GM19463 (cell line): ENCODE results near the gene HTRA3.
"Not testable (repeated sequence)": the region's sequence is repeated elsewhere in the genome, so short reads cannot be mapped to it uniquely, and the experiment has no call there.

Experiments
- ATAC-seq: cut with Tn5 transposase; IDR thresholded peaks from one replicate; pipeline ENCODE4 v1.9.1; 2021; ENCODE audit warnings: mild to moderate bottlenecking, moderate library complexity; ENCODE audit not compliant: unreplicated experiment

HTRA3 gene

DNA sequence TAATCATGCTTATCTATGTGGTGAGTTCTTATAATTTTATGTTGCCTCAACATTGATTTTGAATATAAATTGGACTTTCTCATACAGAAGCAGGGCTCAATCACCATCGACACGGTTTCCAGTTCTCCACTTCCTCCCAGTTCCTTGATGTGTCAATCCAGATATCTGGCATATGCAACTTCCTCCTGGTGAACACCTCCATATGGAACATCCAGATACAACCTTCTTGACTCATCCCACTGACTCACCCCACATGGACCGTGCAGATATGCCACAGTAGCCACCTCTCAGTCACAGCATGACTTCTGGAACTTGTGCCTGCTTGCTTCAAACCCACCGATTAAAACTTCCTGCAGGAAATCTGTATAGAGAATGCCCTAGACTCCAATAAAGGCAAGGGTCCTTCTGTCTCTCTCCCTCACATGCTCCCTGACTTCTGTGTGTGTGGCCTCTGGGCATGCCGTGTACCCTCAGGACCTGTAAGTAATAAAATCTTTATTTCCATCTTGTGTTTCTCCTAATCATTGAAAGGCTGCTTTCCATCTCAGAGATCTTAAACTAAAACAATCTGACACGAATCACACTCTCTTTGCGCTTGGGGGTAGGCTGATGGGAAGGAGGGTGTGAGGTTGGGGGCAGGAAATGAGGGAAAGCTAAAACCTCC is 67.0 kb downstream of the HTRA3 start:
- no peak for ATAC-seq

GRCh38 chr4:8338351-8338961 is 68.9 kb downstream of the HTRA3 start:
- no peak for ATAC-seq

DNA sequence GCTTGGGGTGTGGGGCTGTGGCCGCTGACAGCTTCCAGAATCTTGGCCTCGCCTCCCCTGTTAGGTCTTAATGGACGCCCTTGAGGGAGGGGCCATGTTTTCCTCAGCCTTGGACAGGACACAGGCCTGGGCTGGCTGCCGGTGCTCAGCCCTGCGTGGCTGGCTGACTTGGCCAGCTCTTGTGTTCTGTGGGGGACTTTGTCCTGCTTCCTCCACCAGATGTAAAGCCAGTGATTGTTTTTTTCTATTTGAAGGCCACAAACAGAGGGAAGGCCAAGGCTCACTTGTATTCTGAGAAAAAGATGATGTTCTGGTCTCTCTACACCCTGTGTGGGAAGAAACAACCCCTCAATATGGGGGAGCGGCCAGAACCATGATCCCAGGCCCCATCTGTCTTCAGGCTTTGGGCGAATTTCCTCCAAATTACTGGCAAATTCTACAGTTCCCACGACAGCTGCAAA is 71.3 kb downstream of the HTRA3 start:
- no peak for ATAC-seq

- not testable (repeated sequence) for ATAC-seq
These were observed 71.7 kb downstream of the HTRA3 start for GRCh38 chr4:8341281-8341680.

DNA sequence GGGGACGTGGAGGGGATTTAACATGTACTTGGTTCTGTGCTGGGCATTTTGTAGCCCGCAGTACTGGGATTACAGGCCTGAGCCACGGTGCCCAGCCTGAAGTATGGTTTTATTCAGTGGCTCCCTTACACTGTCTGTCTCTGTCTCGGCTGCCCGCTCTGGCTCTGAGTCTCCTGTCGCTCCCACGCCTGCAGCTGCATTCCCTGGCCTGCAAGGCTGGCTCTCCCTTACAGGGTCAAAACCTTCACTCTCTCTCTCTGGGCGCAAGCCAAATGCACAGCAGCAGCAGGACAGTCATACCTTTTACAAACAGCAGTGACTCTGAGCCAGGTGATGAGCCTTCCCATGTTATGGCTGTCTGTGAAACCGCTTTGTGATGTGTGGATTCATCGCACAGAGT is 72.1 kb downstream of the HTRA3 start:
- no peak for ATAC-seq

GRCh38 chr4:8342651-8343261 is 73.2 kb downstream of the HTRA3 start:
- no peak for ATAC-seq

DNA sequence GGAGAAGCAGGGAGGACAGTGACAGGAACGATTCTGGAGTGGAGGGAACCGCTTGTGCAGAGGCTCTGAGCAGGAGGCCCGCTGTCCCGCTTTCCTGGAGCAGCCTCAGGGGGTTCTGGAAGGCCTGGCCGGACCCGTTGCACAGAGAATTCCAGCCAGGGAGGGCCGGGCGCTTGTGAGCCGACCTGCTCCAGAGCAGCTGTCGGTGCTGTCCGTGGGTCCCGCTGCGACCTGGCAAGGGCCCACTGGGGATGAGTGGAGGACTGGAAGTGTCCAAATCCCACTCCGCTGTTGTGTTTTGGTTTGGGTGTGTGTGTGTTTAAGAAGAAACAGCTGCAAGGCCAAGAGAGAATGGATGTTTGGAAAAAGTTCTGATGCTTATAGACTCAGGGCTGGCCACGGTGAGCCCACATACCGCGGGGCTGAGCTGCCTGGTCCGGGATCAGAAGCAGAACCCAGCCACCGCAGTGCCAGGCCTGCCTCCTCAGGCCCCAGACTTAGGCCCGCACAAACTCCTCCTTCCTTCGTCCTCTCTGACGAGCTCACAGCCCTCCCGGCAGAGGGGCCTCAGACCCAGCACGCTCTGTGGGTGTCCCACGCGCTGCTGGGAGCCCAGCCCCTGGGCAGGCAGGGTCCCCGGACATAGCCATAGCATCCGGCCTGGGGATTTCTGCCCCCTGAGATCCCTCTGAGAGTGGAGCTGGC is 73.9 kb downstream of the HTRA3 start:
- no peak for ATAC-seq

DNA sequence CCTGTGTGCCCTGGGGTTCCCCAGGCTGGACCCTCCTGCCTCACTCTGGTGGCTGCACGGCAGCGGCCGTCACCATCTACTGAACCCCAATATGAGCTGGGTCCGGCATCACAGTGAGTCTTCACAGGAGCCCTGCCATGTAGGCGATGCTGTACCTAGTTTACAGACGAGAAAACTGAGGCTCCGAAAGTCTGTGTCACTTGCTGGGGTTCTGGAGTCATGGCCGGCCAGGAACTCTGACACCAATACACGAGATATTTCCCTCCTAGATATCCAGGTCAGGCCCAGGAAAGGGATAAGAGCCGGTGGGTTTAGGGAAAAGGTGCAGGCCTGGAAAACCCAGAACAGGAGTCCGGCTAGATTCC is 74.4 kb downstream of the HTRA3 start:
- no peak for ATAC-seq

- ATAC-seq = no peak
These were observed 74.8 kb downstream of the HTRA3 start for GRCh38 chr4:8344377-8344776.

GRCh38 chr4:8345053-8345945 is 75.7 kb downstream of the HTRA3 start:
- ATAC-seq = no peak

DNA sequence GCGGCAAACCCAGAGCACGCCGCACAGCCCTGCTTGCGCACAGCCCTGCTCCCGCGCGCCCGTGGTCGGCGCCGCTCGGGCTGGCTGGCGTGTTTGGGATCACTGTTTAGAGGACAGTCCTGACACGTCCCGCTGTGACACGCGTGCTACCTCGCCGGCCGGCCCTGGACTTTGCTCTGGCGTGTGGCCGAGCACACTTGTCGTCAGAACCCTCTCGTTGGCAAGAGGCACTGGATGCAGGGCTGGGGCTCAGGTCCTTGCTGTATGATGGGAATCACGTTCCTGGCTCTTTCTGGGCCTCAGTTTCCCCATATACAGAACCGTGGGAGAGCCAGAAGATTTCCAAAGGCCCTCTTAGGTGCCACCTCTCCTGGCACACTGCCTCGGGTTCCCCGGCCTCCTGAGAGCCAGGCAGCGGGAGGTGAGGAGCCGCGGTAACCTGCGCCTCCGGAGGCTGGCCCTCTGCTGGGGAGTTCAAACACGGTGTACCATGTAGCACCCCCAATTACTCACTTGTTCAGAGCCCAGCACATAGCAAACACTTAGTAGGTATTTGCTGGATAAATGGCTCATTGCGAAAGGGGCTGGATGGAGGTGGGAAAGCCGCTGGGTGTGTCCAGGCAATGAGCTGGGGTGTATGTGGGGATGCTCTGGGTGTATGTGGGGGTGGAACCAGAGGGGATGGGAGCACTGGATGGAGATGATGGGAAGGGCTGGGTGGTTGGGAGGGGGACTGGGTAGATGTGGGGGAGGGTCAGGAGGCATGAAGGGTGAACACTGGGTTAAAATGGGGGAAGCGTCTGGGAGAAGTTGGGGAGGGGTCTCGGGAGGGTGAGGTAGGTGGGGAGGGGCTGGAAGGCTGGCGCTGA is 76.6 kb downstream of the HTRA3 start:
- no peak for ATAC-seq

GRCh38 chr4:8346838-8347605 is 77.5 kb downstream of the HTRA3 start:
- no peak for ATAC-seq

- ATAC-seq = no peak
These were observed 78.1 kb downstream of the HTRA3 start for GRCh38 chr4:8347660-8348059.

DNA sequence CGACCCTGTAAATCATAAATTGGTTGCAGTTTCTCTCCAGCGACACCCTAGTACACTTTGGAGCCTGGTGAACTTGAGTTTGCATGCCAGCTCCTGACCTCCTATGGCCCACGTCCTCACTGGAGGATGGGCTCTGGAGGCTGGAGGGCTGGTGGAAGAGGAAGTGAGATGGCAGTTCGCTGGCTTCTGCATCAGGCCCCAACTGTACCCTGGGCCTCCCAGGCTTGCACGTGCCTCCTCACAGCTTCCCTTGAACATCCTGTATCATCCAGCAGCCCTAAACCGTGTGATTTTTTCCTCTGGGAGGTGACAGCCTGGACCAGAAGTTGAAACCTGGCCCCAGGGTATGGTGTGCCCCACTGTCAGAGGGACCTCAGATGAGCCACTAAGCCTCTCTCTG is 78.5 kb downstream of the HTRA3 start:
- ATAC-seq = no peak

DNA sequence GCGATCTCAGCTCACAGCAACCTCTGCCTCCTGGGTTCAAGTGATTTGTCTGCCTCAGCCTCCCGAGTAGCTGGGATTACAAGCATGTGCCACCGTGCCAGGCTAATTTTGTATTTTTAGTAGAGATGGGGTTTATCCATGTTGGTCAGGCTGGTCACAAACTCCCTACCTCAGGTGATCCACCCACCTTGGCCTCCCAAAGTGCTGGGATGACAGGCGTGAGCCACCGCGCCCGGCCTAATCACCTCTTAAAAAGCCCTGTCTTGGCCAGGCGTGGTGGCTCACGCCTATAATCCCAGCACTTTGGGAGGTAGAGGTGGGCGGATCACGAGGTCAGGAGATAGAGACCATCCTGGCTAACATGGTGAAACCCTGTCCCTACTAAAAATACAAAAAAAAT is 79.7 kb downstream of the HTRA3 start:
- ATAC-seq = not testable (repeated sequence)

- ATAC-seq = no peak
These were observed 80.2 kb downstream of the HTRA3 start for GRCh38 chr4:8349664-8350236.

DNA sequence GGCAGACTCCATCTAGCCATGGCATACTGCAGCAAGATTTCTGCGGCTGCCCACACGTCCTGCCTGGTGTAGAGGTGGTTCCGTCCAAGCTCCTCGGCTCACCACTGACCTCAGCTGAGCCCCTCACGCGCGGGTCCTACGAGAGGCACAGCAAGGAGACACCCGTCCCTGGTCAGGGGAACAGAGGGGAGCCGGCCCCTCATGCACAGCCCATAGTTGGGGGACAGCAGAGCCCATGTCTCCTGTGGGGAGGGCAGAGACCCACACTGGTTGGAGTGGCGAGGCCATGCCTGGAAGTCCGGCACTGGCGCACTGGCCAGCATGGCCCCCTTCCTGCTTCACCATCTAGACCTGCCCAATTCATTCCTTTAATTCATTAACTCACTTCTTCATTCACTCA is 80.8 kb downstream of the HTRA3 start:
- ATAC-seq = no peak

- ATAC-seq = no peak
These were observed 81.4 kb downstream of the HTRA3 start for GRCh38 chr4:8350841-8351461.
